ENCODE results near the gene BTBD7.
"Not testable (repeated sequence)": the region's sequence is repeated elsewhere in the genome, so short reads cannot be mapped to it uniquely, and the experiment has no call there.

Gene BTBD7

GRCh38 chr14:93332853-93333630 is at the start of gene BTBD7:
TSS of gene BTBD7 (minus strand) at chr14:93333036. CDS start at chr14:93296051, 36,985 bp downstream.
- in situ Hi-C loops (cut with HindIII; ENCODE audit: low sequenced_read_pairs): no loop called here

- in situ Hi-C loops (cut with HindIII; ENCODE audit: low sequenced_read_pairs): no loop called here
Measured at GRCh38 chr14:93381644-93382043, 48.8 kb upstream of the BTBD7 start.

- in situ Hi-C loops (cut with HindIII; ENCODE audit: low sequenced_read_pairs): no loop called here
Measured at GRCh38 chr14:93379831-93380230, 47.0 kb upstream of the BTBD7 start.

- in situ Hi-C loops (cut with HindIII; ENCODE audit: low sequenced_read_pairs): no loop called here
Measured at GRCh38 chr14:93375673-93376156, 42.9 kb upstream of the BTBD7 start.

GRCh38 chr14:93369713-93370266 is 37.0 kb upstream of the BTBD7 start:
- in situ Hi-C loops (cut with HindIII; ENCODE audit: low sequenced_read_pairs): no loop called here

- in situ Hi-C loops (cut with HindIII; ENCODE audit: low sequenced_read_pairs): no loop called here
Measured at GRCh38 chr14:93368996-93369712, 36.3 kb upstream of the BTBD7 start.

- in situ Hi-C loops (cut with HindIII; ENCODE audit: low sequenced_read_pairs): not testable (repeated sequence)
Measured at GRCh38 chr14:93354873-93355272, 22.0 kb upstream of the BTBD7 start.

- in situ Hi-C loops (cut with HindIII; ENCODE audit: low sequenced_read_pairs): no loop called here
Measured at GRCh38 chr14:93348292-93348691, 15.5 kb upstream of the BTBD7 start.

- in situ Hi-C loops (cut with HindIII; ENCODE audit: low sequenced_read_pairs): no loop called here
Measured at GRCh38 chr14:93347850-93348249, 15.0 kb upstream of the BTBD7 start.

GRCh38 chr14:93346926-93347721 is 14.3 kb upstream of the BTBD7 start, which contains the start of gene COX8C:
TSS of gene COX8C (plus strand) at chr14:93347182. CDS start at chr14:93347269, 87 bp downstream.
- in situ Hi-C loops (cut with HindIII; ENCODE audit: low sequenced_read_pairs): no loop called here

GRCh38 chr14:93343797-93344196 is 11.0 kb upstream of the BTBD7 start:
- in situ Hi-C loops (cut with HindIII; ENCODE audit: low sequenced_read_pairs): no loop called here

- in situ Hi-C loops (cut with HindIII; ENCODE audit: low sequenced_read_pairs): no loop called here
Measured at GRCh38 chr14:93343266-93343665, 10.4 kb upstream of the BTBD7 start.

- in situ Hi-C loops (cut with HindIII; ENCODE audit: low sequenced_read_pairs): no loop called here
Measured at GRCh38 chr14:93337884-93338283, 5.0 kb upstream of the BTBD7 start.

GRCh38 chr14:93337143-93337753 is 4.4 kb upstream of the BTBD7 start:
- in situ Hi-C loops (cut with HindIII; ENCODE audit: low sequenced_read_pairs): no loop called here

- in situ Hi-C loops (cut with HindIII; ENCODE audit: low sequenced_read_pairs): no loop called here
Measured at GRCh38 chr14:93333631-93334103, 831 bp upstream of the BTBD7 start.

- in situ Hi-C loops (cut with HindIII; ENCODE audit: low sequenced_read_pairs): no loop called here
Measured at GRCh38 chr14:93332397-93332852, 411 bp downstream of the BTBD7 start.

- in situ Hi-C loops (cut with HindIII; ENCODE audit: low sequenced_read_pairs): no loop called here
Measured at GRCh38 chr14:93331728-93332396, 974 bp downstream of the BTBD7 start.

- in situ Hi-C loops (cut with HindIII; ENCODE audit: low sequenced_read_pairs): no loop called here
Measured at GRCh38 chr14:93331002-93331727, 1.7 kb downstream of the BTBD7 start.

- in situ Hi-C loops (cut with HindIII; ENCODE audit: low sequenced_read_pairs): no loop called here
Measured at GRCh38 chr14:93330609-93331000, 2.2 kb downstream of the BTBD7 start.

Data from endothelial cell of hepatic sinusoid (primary cell).